Mononuclear cell (primary cell): Measurements from ENCODE around the gene CGB3. TPM values are rescaled to one million over a fixed set of nuclear protein-coding genes. Genes with fewer than 3 reads are reported as not detected.
"Not testable (repeated sequence)": the region's sequence is repeated elsewhere in the genome, so short reads cannot be mapped to it uniquely, and the experiment has no call there.

Experiments used
- H3K27me3 ChIP-seq: 2 replicates; pipeline ENCODE4 v1.6.0; 2011; ENCODE audit warnings: low read length, control low read depth; ENCODE audit not compliant: insufficient read depth
- H3K4me1 ChIP-seq: 2 replicates; pipeline ENCODE4 v1.5.1; 2011; ENCODE audit warnings: mild to moderate bottlenecking, low read length, control low read depth; ENCODE audit not compliant: insufficient read depth
- H3K4me3 ChIP-seq: 2 replicates; pipeline ENCODE4 v1.5.1; 2011; ENCODE audit warnings: mild to moderate bottlenecking, low read length, moderate library complexity
- H3K9me3 ChIP-seq: 2 replicates; pipeline ENCODE4 v1.5.1; 2011; ENCODE audit warnings: low read depth, mild to moderate bottlenecking, control low read depth, low read length
- total RNA-seq: library from RNA; depleted of rRNA; stranded (reverse); fragments of >200 nt; gene quantifications from one replicate; pipeline ENCODE4 v1.2.3, GENCODE V29; 2012

CGB3 gene
- total RNA-seq, 1 donor: not detected

- not testable (repeated sequence) for H3K27me3 ChIP-seq, H3K4me1 ChIP-seq, H3K9me3 ChIP-seq, H3K4me3 ChIP-seq
Observed at GRCh38 chr19:49025599-49025998, 1.5 kb upstream of the CGB3 start.

- H3K27me3 ChIP-seq, H3K9me3 ChIP-seq, H3K4me1 ChIP-seq, H3K4me3 ChIP-seq: not testable (repeated sequence)
Observed at GRCh38 chr19:49025088-49025487, 955 bp upstream of the CGB3 start.

- H3K27me3 ChIP-seq: peaks cover 14% of the 10 kb centered on the region
- H3K4me3 ChIP-seq: no peak overlapping the region
- H3K4me1 ChIP-seq: peaks cover 22% of the 10 kb centered on the region
- no peaks in the 10 kb centered on the region for H3K9me3 ChIP-seq
Observed at GRCh38 chr19:49022116-49022515, 2.0 kb downstream of the CGB3 start.

- Histone ChIP-seq H3K27me3 (peaks cover 14% of the 10 kb centered on the region), H3K9me3 (no peaks in the 10 kb centered on the region), H3K4me3 (no peak overlapping the region), H3K4me1 (peaks cover 22% of the 10 kb centered on the region)
Observed at GRCh38 chr19:49020931-49021895, 2.9 kb downstream of the CGB3 start.

GRCh38 chr19:49020342-49020741, 3.8 kb downstream of the CGB3 start:
- Histone ChIP-seq H3K27me3 (peaks cover 14% of the 10 kb centered on the region), H3K4me1 (peaks cover 22% of the 10 kb centered on the region), H3K9me3 (no peaks in the 10 kb centered on the region), H3K4me3 (no peak overlapping the region)

- Histone ChIP-seq H3K4me3 (no peak overlapping the region), H3K9me3 (no peaks in the 10 kb centered on the region), H3K27me3 (peaks cover 14% of the 10 kb centered on the region), H3K4me1 (peaks cover 22% of the 10 kb centered on the region)
Observed at GRCh38 chr19:49019242-49019932, 4.7 kb downstream of the CGB3 start.

GRCh38 chr19:49018388-49019241, 5.5 kb downstream of the CGB3 start:
- not testable (repeated sequence) for H3K9me3 ChIP-seq
- H3K27me3 ChIP-seq: peaks cover 14% of the 10 kb centered on the region
- peak overlapping the region; percentile 32 for H3K4me3 ChIP-seq
- H3K4me1 ChIP-seq: peaks cover 22% of the 10 kb centered on the region

- peaks cover 22% of the 10 kb centered on the region for H3K4me1 ChIP-seq
- no peaks in the 10 kb centered on the region for H3K9me3 ChIP-seq
- peak overlapping the region; percentile 32 for H3K4me3 ChIP-seq
- peaks cover 14% of the 10 kb centered on the region for H3K27me3 ChIP-seq
Observed at GRCh38 chr19:49017666-49018351, 6.3 kb downstream of the CGB3 start.

GRCh38 chr19:49017041-49017665, 7.0 kb downstream of the CGB3 start, which contains the start of gene LHB:
Gene LHB (minus strand): TSS chr19:49017091. CDS start chr19:49017081, 10 bp downstream.
- Histone ChIP-seq H3K4me3 (peak within 1 kb of the TSS; percentile 32), H3K4me1 (peaks cover 22% of the 10 kb centered on the region), H3K27me3 (peaks cover 14% of the 10 kb centered on the region), H3K9me3 (no peaks in the 10 kb centered on the region)

GRCh38 chr19:49016067-49016839, 7.9 kb downstream of the CGB3 start:
- Histone ChIP-seq H3K9me3 (no peaks in the 10 kb centered on the region), H3K4me1 (peaks cover 22% of the 10 kb centered on the region), H3K27me3 (peaks cover 14% of the 10 kb centered on the region), H3K4me3 (no peak overlapping the region)

GRCh38 chr19:49014870-49015255, 9.3 kb downstream of the CGB3 start:
- Histone ChIP-seq H3K4me3 (no peak overlapping the region), H3K9me3 (no peaks in the 10 kb centered on the region), H3K27me3 (peaks cover 11% of the 10 kb centered on the region), H3K4me1 (peaks cover 22% of the 10 kb centered on the region)

GRCh38 chr19:49014123-49014869, 9.8 kb downstream of the CGB3 start:
- Histone ChIP-seq H3K4me3 (no peak overlapping the region), H3K4me1 (peaks cover 19% of the 10 kb centered on the region), H3K9me3 (no peaks in the 10 kb centered on the region), H3K27me3 (peaks cover 7% of the 10 kb centered on the region)

- H3K9me3 ChIP-seq: no peaks in the 10 kb centered on the region
- no peaks in the 10 kb centered on the region for H3K4me1 ChIP-seq
- H3K27me3 ChIP-seq: no peaks in the 10 kb centered on the region
- H3K4me3 ChIP-seq: no peak overlapping the region
Observed at GRCh38 chr19:49011194-49011593, 12.9 kb downstream of the CGB3 start.
